Breast epithelium (tissue), 3 donors: ENCODE data around the gene TGFBRAP1.

Source experiments
- CTCF ChIP-seq, 3 donors: fragments of 450-650 bp; IDR thresholded peaks; one replicate each; pipeline ENCODE4 v1.5.1; 2016 to 2017; ENCODE audit warnings: antibody characterized with exemption in 3 of 3, mild to moderate bottlenecking in 3 of 3, moderate library complexity in 3 of 3
- POLR2A ChIP-seq: fragments of 450-650 bp; IDR thresholded peaks from one replicate; pipeline ENCODE4 v1.6.1; 2016; ENCODE audit warnings: antibody characterized with exemption, mild to moderate bottlenecking, moderate library complexity

GRCh38 chr2:105339414-105339813, 9.9 kb upstream of the TGFBRAP1 start:
- TF ChIP-seq CTCF (IDR thresholded peaks at IDR 0.05) (no peak), POLR2A (no peak)
